Measurements from ENCODE around the gene CHURC1. TPM values are rescaled to one million over a fixed set of nuclear protein-coding genes. Genes with fewer than 3 reads are reported as not detected.
"Not testable (repeated sequence)": the region's sequence is repeated elsewhere in the genome, so short reads cannot be mapped to it uniquely, and the experiment has no call there.

CHURC1 gene
- polyA plus RNA-seq, 3 donors, result 71.0 to 76.7 (median 73.2) TPM

GRCh38 chr14:64906022-64906421, 8.2 kb upstream of the CHURC1 start:
- no peak for DNase-seq (ENCODE audit: low read depth in 3 of 3, low spot score in 2 of 3)

GRCh38 chr14:64910847-64911495, 3.3 kb upstream of the CHURC1 start:
- DNase-seq (ENCODE audit: low read depth in 3 of 3, low spot score in 2 of 3), result no peak

- no peak for DNase-seq (ENCODE audit: low read depth in 3 of 3, low spot score in 2 of 3)
Observed at GRCh38 chr14:64912261-64912660, 2.0 kb upstream of the CHURC1 start.

- DNase-seq (ENCODE audit: low read depth in 3 of 3, low spot score in 2 of 3), result not testable (repeated sequence)
Observed at GRCh38 chr14:64913477-64913876, 778 bp upstream of the CHURC1 start.

- no peak for DNase-seq (ENCODE audit: low read depth in 3 of 3, low spot score in 2 of 3)
Observed at GRCh38 chr14:64915029-64915424, 772 bp downstream of the CHURC1 start.

- no peak for DNase-seq (ENCODE audit: low read depth in 3 of 3, low spot score in 2 of 3)
Observed at GRCh38 chr14:64915797-64916196, 1.5 kb downstream of the CHURC1 start.

GRCh38 chr14:64918216-64918615, 4.0 kb downstream of the CHURC1 start:
- no peak for DNase-seq (ENCODE audit: low read depth in 3 of 3, low spot score in 2 of 3)

- DNase-seq (ENCODE audit: low read depth in 3 of 3, low spot score in 2 of 3), result no peak
Observed at GRCh38 chr14:64919215-64919614, 5.0 kb downstream of the CHURC1 start.

GRCh38 chr14:64919618-64920017, 5.4 kb downstream of the CHURC1 start:
- DNase-seq (ENCODE audit: low read depth in 3 of 3, low spot score in 2 of 3), result no peak

GRCh38 chr14:64920465-64920864, 6.2 kb downstream of the CHURC1 start:
- DNase-seq (ENCODE audit: low read depth in 3 of 3, low spot score in 2 of 3), result no peak

- DNase-seq (ENCODE audit: low read depth in 3 of 3, low spot score in 2 of 3), result no peak
Observed at GRCh38 chr14:64923015-64923414, 8.8 kb downstream of the CHURC1 start.

- DNase-seq (ENCODE audit: low read depth in 3 of 3, low spot score in 2 of 3), result no peak
Observed at GRCh38 chr14:64926398-64926995, 12.2 kb downstream of the CHURC1 start.

- no peak for DNase-seq (ENCODE audit: low read depth in 3 of 3, low spot score in 2 of 3)
Observed at GRCh38 chr14:64927031-64927430, 12.8 kb downstream of the CHURC1 start.

GRCh38 chr14:64928239-64929013, 14.2 kb downstream of the CHURC1 start:
- no peak for DNase-seq (ENCODE audit: low read depth in 3 of 3, low spot score in 2 of 3)

GRCh38 chr14:64929014-64929359, 14.7 kb downstream of the CHURC1 start:
- no peak for DNase-seq (ENCODE audit: low read depth in 3 of 3, low spot score in 2 of 3)

GRCh38 chr14:64930085-64930843, 16.0 kb downstream of the CHURC1 start:
- no peak for DNase-seq (ENCODE audit: low read depth in 3 of 3, low spot score in 2 of 3)

GRCh38 chr14:64931123-64931522, 16.9 kb downstream of the CHURC1 start:
- DNase-seq (ENCODE audit: low read depth in 3 of 3, low spot score in 2 of 3), result no peak

- DNase-seq (ENCODE audit: low read depth in 3 of 3, low spot score in 2 of 3), result no peak
Observed at GRCh38 chr14:64932231-64932630, 18.0 kb downstream of the CHURC1 start.

GRCh38 chr14:64934338-64934929, 20.2 kb downstream of the CHURC1 start:
- DNase-seq (ENCODE audit: low read depth in 3 of 3, low spot score in 2 of 3), result no peak

- no peak for DNase-seq (ENCODE audit: low read depth in 3 of 3, low spot score in 2 of 3)
Observed at GRCh38 chr14:64935508-64935907, 21.3 kb downstream of the CHURC1 start.

Data from right renal cortex interstitium (tissue), 3 donors.